IPS-20b (cell line): ENCODE measurements around the gene RNLS.
"Not testable (repeated sequence)": the region's sequence is repeated elsewhere in the genome, so short reads cannot be mapped to it uniquely, and the experiment has no call there.

Experiments
- H3K27ac ChIP-seq: one replicate; pipeline ENCODE4 v1.5.1; 2013; ENCODE audit warnings: low read length
- H3K27me3 ChIP-seq: 2 replicates; pipeline ENCODE4 v1.6.1; 2013; ENCODE audit warnings: mild to moderate bottlenecking, low read length, inconsistent platforms; ENCODE audit not compliant: insufficient read depth
- H3K36me3 ChIP-seq: 2 replicates; pipeline ENCODE4 v1.6.1; 2013; ENCODE audit warnings: low read depth, mild to moderate bottlenecking, inconsistent platforms, low read length, moderate library complexity; ENCODE audit not compliant: insufficient read depth
- H3K4me1 ChIP-seq: 2 replicates; pipeline ENCODE4 v1.6.1; 2013; ENCODE audit warnings: mild to moderate bottlenecking, control low read depth, inconsistent platforms, low read length, moderate library complexity; ENCODE audit not compliant: insufficient read depth
- H3K4me3 ChIP-seq: 2 replicates; pipeline ENCODE4 v1.5.1; 2013; ENCODE audit warnings: mild to moderate bottlenecking, low read length, inconsistent platforms
- H3K9ac ChIP-seq: 2 replicates; pipeline ENCODE4 v1.6.1; 2013; ENCODE audit warnings: low read depth, mild to moderate bottlenecking, inconsistent platforms, low read length, moderate library complexity
- H3K9me3 ChIP-seq: 2 replicates; pipeline ENCODE4 v1.6.1; 2013; ENCODE audit warnings: mild to moderate bottlenecking, low read depth, low read length, inconsistent platforms; ENCODE audit not compliant: insufficient read depth

Gene RNLS

DNA sequence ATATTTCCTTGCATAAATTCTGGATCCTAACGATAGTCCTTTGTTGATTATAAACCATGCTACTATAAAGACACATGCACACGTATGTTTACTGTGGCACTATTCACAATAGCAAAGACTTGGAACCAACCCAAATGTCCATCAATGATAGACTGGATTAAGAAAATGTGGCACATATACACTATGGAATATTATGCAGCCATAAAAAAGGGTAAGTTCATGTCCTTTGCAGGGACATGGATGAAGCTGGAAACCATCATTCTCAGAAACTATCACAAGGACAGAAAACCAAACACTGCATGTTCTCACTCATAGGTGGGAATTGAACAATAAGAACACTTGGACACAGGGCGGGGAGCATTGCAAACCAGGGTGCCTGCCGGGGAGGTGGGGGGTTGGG is 306.2 kb downstream of the RNLS start:
- not testable (repeated sequence) for H3K9me3 ChIP-seq, H3K4me1 ChIP-seq, H3K4me3 ChIP-seq, H3K9ac ChIP-seq, H3K27me3 ChIP-seq, H3K36me3 ChIP-seq, H3K27ac ChIP-seq

DNA sequence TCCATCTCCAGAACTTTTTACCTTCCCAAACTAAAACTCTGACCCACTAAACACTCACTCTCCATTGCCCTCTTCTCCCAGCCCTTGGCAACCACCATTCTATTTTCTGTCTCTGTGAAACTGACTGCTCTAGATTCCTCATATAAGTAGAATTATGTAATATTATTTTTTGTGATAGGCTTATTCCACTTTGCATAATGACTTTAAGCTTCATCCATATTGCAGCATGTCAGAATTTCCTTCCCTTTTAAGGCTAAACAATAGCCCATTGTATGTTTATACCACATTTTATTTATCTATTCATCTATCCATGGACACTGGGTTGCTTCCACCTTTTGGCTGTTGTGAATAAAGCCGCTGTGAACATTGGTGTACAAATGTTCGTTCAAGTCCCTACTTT is 308.8 kb downstream of the RNLS start:
- H3K4me1 ChIP-seq: no peaks in the 10 kb centered on the region

DNA sequence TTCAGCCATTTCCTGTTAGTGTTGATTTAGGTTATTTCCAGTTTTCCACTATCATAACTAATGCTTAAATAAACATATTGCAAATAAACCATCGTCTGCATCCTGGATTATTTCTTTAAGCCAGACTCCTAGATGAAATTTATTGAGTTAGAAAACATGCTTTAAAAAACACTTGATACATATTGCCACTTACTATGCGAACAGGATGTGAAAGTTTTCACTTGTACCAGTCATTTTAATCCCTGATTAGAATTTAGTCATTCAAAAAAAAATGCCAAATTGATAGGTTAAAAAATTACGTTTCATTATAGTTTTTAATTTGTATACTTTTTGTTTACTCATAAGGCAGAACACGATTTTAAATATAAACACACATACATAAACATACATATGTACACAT is 309.6 kb downstream of the RNLS start:
- Histone ChIP-seq H3K9me3 (no peaks in the 10 kb centered on the region; the same call in 1 of the 2 replicates), H3K27ac (no peak overlapping the region)

More for the DNA sequence above, 308.8 kb downstream of the RNLS start:
- Histone ChIP-seq H3K36me3 (no peaks in the 10 kb centered on the region), H3K4me3 (no peak overlapping the region), H3K27me3 (no peaks in the 10 kb centered on the region), H3K9ac (no peak overlapping the region), H3K9me3 (no peaks in the 10 kb centered on the region; the same call in 1 of the 2 replicates), H3K27ac (no peak overlapping the region)

DNA sequence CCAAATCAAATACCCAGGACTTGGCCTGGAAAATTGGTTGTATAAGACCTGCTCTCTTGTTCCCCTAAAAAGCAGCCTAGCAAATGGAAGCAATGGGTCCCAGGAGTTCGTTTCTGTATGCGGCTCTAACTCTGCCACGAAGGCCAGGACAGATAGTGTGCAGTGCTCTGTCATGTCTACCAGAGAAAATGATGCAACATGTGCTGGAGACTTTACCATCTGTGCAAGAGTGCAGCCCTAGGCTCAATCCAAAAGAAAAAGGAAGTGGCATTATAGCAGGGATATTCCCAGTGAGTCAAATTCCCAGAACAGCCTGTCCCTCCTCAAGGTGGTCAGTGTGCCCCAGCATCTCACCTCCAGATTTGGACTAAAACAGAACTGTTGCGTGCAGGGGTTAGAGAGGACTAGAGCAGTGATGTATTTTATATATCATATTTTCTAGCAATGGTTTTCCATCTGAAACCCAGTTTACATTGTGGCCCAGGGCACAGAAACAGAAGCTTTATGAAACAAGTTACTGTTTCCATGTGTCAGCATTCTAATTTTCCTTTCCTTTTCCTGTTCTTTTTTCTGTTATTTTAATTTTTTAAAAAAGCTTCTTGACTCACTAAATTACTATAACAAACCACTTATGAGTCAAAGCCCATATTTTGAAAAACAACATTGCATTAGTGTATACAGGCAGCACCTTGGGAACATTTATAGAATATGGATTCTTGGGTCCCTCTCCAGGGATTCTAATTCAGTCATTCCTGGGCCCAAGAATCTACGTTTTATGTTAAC is 311.2 kb downstream of the RNLS start:
- no peaks in the 10 kb centered on the region for H3K27me3 ChIP-seq
- H3K27ac ChIP-seq: no peak overlapping the region
- H3K36me3 ChIP-seq: no peaks in the 10 kb centered on the region
- H3K4me3 ChIP-seq: no peak overlapping the region
- H3K9ac ChIP-seq: no peak overlapping the region
- no peaks in the 10 kb centered on the region; the same call in 1 of the 2 replicates for H3K9me3 ChIP-seq
- H3K4me1 ChIP-seq: no peaks in the 10 kb centered on the region

More for the DNA sequence above, 309.6 kb downstream of the RNLS start:
- no peaks in the 10 kb centered on the region for H3K36me3 ChIP-seq
- no peak overlapping the region for H3K9ac ChIP-seq
- no peaks in the 10 kb centered on the region for H3K4me1 ChIP-seq
- no peak overlapping the region for H3K4me3 ChIP-seq
- H3K27me3 ChIP-seq: no peaks in the 10 kb centered on the region

DNA sequence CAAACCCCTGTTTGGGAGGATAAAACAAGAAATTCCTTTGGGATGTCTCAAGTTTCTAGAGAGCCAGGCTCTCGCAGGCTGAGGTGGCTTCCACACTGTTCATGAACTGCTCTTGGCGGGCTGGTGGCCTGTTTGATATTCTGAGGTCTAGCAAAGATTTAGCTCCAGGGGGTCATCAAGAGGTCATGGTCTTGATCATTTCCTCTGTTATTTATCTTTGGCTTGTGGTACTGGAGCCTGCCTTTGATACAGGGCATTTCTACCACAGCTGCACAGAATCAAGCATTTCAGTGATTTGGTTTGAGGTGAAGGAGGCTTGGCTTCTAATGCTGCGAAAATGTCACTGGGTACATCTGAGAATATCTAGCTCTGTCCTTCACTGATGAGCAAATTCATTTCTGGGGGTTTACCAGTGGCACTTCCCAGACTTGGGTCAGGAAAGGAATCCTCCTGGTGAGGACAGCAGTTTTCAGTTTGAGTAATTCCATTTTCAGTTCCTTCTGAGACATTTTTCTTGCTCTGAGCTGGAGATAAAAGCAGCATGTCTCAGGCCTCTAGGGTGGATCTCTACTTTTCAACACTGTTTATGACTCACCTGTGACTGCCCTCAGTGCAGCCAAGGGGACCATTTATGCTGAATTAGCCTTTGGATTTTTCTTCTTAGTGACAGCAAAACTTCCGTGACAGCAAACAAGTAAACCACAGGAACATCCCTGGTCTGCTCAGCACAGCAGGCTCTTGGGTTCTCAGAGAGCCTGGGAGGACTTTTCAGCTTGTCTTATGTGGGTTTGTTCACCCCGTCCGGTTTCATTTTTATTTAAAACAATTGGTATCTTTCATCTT is 312.0 kb downstream of the RNLS start:
- H3K9ac ChIP-seq: no peak overlapping the region
- no peaks in the 10 kb centered on the region for H3K36me3 ChIP-seq
- no peaks in the 10 kb centered on the region for H3K4me1 ChIP-seq
- H3K9me3 ChIP-seq: no peaks in the 10 kb centered on the region
- no peaks in the 10 kb centered on the region for H3K27me3 ChIP-seq
- H3K27ac ChIP-seq: no peak overlapping the region
- H3K4me3 ChIP-seq: no peak overlapping the region

DNA sequence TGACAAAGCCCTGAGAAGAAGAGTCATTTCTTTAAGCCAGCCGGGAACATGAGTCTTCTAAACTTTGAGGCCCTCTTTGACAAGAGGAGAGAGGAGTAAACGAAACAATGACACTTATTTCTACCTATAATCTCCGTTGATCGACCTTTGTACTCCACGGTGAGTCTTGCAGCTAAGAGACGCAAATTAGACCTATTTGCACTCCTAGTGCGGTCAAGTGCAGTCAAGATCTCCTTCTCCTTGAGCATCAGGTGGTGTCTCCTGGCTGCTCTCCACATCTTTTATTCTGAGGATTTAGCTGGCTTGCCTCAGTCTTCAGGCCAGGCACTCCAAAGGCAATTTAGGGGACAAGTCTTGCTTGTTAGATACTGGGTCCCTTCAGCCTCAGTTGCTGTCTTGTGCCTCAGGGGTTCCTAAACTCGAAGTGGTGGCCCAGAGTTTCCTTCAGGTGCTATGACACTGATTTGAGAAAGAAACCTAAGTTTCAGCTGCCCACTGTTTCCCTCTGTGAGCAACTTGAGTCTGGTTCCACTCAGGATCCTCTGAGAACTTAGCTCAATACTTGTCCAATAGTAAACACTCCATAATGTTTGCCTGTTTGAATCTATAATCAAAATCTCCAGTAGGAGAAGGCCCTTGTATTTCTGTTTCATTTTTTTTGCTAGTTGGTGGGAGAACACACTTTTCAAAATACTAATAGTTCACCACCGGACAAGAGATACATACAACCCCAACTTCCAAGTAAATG is 312.9 kb downstream of the RNLS start:
- Histone ChIP-seq H3K4me3 (no peak overlapping the region), H3K4me1 (no peaks in the 10 kb centered on the region), H3K9me3 (no peaks in the 10 kb centered on the region), H3K27me3 (no peaks in the 10 kb centered on the region), H3K9ac (no peak overlapping the region), H3K36me3 (no peaks in the 10 kb centered on the region), H3K27ac (no peak overlapping the region)

DNA sequence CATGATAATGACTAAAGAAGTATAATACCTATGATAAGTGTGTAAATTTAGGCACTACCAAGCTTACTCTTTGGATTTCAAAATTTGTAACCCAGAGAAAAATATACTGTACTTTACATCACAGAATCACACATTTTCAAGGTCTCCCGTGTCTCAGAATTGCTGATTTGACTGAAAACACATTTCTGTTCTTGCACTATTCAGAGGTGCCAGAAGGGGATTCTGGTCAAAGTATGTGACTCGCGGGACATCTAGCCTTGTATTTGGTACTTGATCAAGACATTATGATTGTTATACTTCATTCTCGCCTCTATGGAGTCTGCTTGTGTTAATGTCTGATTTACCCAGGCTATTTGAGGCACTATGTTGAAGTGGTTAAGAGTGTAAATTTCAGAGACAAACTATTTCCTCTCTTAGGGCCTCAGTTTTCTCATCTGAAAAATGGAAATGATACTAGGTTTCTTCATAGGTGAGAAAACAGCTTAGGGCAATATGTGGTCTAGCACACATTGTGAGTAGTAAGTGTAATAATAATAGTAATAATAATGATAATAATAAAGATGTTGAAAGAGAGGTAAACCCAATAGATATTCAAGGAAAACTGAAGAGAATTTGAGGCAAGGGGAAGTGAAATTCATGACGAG is 320.4 kb downstream of the RNLS start:
- Histone ChIP-seq H3K9me3 (no peaks in the 10 kb centered on the region), H3K4me3 (no peak overlapping the region), H3K27me3 (no peaks in the 10 kb centered on the region), H3K27ac (no peak overlapping the region), H3K36me3 (no peaks in the 10 kb centered on the region), H3K4me1 (no peaks in the 10 kb centered on the region), H3K9ac (no peak overlapping the region)

DNA sequence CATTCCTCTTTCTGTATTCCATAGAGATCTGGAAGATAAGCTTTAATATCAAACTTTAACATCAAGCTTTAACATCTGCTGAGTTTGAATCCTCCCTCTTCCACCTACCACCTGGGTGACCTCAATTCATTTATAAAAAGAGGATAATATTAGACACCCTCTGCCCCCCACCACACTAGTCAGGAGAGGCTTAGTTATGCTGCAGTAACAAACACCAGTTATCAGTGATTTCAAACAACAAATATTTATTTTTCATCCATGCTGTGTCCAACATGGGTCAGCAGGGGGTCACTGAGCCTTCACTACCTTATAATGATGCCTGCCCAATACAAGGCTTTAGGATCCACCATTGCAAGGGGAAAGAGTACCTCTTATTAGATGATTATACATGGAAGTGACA is 322.0 kb downstream of the RNLS start:
- no peaks in the 10 kb centered on the region for H3K9me3 ChIP-seq
- H3K27ac ChIP-seq: no peak overlapping the region
- H3K4me1 ChIP-seq: no peaks in the 10 kb centered on the region
- no peaks in the 10 kb centered on the region for H3K36me3 ChIP-seq
- no peaks in the 10 kb centered on the region for H3K27me3 ChIP-seq
- H3K9ac ChIP-seq: no peak overlapping the region
- no peak overlapping the region for H3K4me3 ChIP-seq

DNA sequence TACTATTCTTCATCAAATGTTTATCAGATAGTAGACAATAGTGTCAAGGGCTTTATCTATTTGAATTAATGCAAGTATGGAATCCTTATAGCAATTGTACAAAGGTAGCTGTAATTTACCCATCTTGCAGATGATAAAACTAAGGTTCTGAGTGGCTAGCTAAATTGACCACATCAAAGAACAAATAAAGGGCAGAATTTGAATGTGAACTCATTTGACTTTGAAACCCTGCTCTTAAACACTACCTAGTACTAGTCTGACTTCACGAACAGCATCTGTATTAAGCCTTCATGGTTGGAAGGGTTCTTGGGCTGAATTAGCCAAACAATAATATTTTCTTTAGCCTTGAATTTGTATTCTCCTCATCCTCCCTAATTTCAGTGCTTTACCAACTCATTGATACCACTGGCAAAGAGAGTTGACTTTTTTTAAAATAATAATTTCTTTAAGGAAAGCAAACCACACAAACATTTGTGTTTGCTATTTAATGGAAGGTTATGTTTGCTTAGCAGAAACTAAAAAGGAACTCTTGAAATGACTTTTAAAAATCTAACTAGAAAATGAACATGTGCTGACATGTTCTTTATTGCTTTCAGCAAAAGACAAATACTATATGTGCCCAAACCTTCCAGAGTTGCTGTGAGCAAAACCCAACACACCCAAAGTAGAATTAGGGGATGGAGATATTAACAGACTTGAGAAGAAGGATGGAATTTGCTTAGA is 322.6 kb downstream of the RNLS start:
- H3K36me3 ChIP-seq: no peaks in the 10 kb centered on the region
- no peaks in the 10 kb centered on the region for H3K27me3 ChIP-seq
- H3K9ac ChIP-seq: no peak overlapping the region
- H3K9me3 ChIP-seq: no peaks in the 10 kb centered on the region
- H3K4me1 ChIP-seq: no peaks in the 10 kb centered on the region
- H3K4me3 ChIP-seq: no peak overlapping the region
- no peak overlapping the region for H3K27ac ChIP-seq

DNA sequence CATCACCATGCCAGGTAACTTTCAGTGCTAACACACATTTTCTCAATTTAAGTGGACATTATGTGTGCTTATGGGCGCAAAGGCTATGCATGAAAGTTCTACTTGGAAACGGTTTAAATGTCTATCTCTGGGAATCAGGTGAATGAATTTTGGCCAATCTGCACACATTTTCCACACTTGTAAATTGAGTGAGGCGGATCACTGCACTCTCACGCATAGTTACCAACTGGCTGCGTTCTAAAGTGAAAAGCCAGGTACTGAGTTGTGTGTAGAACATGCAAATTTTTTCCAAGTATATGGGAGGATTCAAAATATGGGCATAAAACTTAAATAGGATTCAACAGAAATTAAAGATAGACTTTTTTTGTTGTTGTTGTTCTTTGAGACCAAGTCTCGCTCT is 323.7 kb downstream of the RNLS start:
- Histone ChIP-seq H3K27ac (no peak overlapping the region), H3K4me3 (no peak overlapping the region), H3K36me3 (no peaks in the 10 kb centered on the region), H3K9me3 (no peaks in the 10 kb centered on the region), H3K9ac (no peak overlapping the region), H3K4me1 (no peaks in the 10 kb centered on the region), H3K27me3 (no peaks in the 10 kb centered on the region)

DNA sequence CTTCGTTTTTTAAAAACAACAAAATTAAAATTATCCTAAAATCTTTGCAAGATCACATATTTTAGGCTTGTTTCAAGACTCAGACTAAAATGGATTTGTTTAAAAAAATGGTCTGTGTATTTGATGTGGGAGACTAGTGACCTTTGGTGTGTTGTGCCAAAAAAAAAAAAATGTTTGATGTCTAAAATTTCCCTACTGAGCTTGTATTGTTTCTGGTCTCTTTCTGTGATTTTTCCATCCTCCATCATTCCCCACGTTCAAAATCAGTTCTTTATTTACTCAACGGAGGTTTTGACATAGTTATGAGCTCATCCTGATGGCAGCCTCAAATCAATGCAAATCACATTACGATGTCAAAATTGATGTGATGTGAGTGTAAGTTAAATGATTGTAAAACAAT is 326.2 kb downstream of the RNLS start:
- no peaks in the 10 kb centered on the region for H3K27me3 ChIP-seq
- H3K27ac ChIP-seq: no peak overlapping the region
- H3K9ac ChIP-seq: no peak overlapping the region
- H3K4me3 ChIP-seq: no peak overlapping the region
- H3K4me1 ChIP-seq: no peaks in the 10 kb centered on the region
- no peaks in the 10 kb centered on the region for H3K9me3 ChIP-seq
- no peaks in the 10 kb centered on the region for H3K36me3 ChIP-seq
